Head of caudate nucleus (tissue), 42 donors: ENCODE measurements around the gene HECA.
"Not testable (repeated sequence)": the region's sequence is repeated elsewhere in the genome, so short reads cannot be mapped to it uniquely, and the experiment has no call there.

Source experiments
- DNase-seq, 42 donors: peaks; one replicate each; pipeline versions ENCODE4 v3.0.0 to v3.0.0-alpha.2; 2020 to 2021; ENCODE audit warnings: mixed read lengths in 7 of 42
- intact Hi-C: fragments of 100-400 bp; cut with DNase I; formaldehyde crosslinking; loops from one replicate; pipeline ENCODE4 v1.15.0; 2022

The HECA gene

DNA sequence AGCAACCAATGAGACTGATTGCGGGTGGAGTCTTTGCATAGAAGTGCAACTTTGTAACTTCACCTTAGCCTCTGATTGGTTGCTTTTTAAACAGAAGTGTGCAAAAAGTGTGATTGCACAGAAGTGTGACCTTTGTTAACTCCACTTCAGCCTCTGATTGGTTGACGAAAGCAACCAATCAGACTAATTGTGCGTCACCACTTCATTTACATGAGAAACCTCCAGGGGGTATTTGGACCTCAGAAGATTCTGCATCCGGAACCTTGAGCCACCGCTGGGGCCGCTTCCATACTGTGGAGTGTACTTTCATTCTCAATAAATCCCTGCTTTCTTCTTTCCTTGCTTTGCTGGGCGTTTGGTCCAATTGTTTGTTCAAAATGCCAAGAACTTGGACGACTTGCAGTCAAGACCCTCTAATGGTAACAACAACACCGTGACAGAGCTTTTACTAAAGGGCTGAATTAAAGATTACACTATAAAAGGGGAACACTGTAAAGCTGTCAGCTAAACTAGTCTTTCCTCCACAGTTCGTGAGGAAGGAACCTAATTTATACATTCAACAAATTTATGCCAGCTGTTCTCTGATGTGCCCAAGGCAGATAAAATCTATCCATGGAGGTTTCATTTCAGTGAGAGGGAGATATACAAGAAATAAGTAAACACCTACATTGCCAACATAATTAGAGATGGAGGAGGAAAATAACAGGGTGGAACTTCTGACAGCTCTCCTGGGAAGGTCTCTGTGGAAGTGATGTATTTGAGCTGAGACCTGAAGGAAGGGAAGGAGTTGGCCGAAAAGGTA lies 1.4 kb upstream of the HECA start:
- intact Hi-C loops = loop anchor here (10.0 kb wide), 1 partner anchor 241 kb away; the partner anchor contains the start of gene CITED2
- DNase-seq = peak in 2 of 42 donors; percentile 17 to 55

DNA sequence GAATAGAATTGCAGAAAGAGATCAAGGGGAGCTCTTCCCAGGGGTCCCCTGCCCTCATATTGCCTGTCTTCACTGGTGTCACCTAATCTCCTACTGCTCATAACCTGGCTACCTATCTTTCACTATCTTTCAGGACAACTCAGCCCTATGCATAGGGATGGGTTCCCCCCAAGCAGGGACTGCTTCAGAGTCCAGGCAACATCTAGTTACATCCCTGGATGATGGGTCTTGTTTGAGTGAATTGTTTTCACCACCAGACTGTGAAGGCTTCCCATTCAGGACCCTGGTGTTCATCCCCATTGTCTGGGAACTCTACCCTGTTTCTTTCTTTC lies 850 bp upstream of the HECA start:
- intact Hi-C loops = loop anchor here (10.0 kb wide), 1 partner anchor 241 kb away; the partner anchor contains the start of gene CITED2
- no peak for DNase-seq

GRCh38 chr6:139135578-139136545 lies 982 bp downstream of the HECA start:
- peak in 40 of 42 donors; percentile 40 to 83 (median 62) for DNase-seq
- intact Hi-C loops = loop anchor here (10.0 kb wide), 1 partner anchor 239 kb away; the partner anchor contains the start of gene CITED2

GRCh38 chr6:139137706-139138105 lies 2.8 kb downstream of the HECA start:
- intact Hi-C loops = loop anchor here (10.0 kb wide), 1 partner anchor 237 kb away; the partner anchor contains the start of gene CITED2

GRCh38 chr6:139140854-139141253 lies 6.0 kb downstream of the HECA start:
- DNase-seq, intact Hi-C loops: not testable (repeated sequence)

More at GRCh38 chr6:139137706-139138105, 2.8 kb downstream of the HECA start:
- DNase-seq = no peak

DNA sequence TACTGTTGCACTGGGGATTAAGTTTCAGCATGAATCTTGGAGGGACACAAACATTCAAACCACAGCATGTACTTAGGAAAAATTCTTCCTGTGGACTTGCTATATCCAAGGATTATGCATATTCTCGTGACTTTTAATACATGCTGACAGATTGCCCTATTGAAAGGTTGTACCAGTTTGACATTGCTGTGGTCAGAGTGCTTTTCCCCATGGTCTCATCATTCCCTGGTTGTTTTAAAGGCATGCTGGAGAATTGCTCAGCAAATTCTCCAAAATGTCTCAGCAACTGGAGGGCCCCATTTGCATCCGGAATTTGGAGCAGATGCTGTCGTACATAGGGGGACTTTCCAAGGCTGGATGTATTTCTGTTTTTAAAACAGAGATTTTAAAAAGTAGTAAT lies 7.4 kb downstream of the HECA start:
- DNase-seq = no peak
- intact Hi-C loops = no loop called here

DNA sequence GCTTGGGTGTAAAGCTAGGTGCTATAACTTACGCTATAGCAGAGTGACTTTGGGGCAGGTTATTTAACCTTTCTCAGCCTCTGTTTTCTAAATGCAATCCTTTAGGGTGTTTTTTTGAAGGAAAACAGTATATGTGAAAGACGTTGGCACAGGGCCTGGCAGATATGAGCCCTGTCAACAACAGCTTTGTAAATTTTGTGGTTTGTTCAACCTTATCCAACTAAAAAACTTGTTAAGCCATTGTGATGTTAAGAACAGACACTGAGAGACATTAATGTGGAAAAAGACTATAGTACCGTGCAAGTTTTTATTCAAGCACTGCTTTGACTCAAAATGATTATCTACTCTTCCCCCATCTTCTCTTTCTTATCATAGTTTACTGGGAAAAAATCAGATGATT lies 8.2 kb downstream of the HECA start:
- intact Hi-C loops = no loop called here
- no peak for DNase-seq

GRCh38 chr6:139144490-139145085 lies 9.7 kb downstream of the HECA start:
- intact Hi-C loops = no loop called here
- no peak for DNase-seq

GRCh38 chr6:139145661-139146060 lies 10.8 kb downstream of the HECA start:
- intact Hi-C loops = no loop called here

GRCh38 chr6:139146317-139146726 lies 11.4 kb downstream of the HECA start:
- DNase-seq = no peak
- intact Hi-C loops = no loop called here

More at GRCh38 chr6:139145661-139146060, 10.8 kb downstream of the HECA start:
- DNase-seq = no peak

GRCh38 chr6:139147628-139148027 lies 12.7 kb downstream of the HECA start:
- no peak for DNase-seq
- intact Hi-C loops = no loop called here

DNA sequence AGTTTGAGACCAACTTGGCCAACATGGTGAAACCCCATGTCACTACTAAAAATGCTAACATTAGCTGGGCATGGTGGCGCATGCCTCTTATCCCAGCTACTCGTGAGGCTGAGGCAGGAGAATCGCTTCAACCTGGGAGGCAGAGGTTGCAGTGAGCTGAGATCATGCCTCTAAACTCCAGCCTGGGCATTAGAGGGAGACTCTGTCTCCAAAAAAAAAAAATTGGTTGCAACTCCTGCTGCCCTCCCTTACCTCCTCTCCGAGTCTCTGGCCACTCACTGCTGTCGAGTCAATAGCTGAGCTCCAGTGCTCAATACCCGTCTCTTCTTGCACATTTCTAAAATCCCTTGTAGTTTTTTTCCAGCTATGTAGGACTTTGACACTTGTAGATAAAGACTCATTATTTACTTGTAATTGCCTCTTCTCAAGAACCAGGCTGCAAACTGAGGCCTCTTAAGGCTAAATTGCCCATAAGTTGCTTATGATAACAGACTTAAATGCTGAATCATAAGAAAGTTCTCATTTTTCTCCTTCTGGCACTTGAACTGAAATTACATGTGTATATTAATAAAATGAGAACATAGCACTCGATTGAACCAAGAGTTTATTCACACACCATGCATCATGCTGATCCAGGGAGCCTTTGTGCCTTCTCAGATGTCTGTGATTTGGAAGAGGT lies 13.8 kb downstream of the HECA start:
- intact Hi-C loops = no loop called here

GRCh38 chr6:139149383-139149782 lies 14.5 kb downstream of the HECA start:
- peak in 16 of 42 donors; percentile 14 to 66 (median 35) for DNase-seq
- intact Hi-C loops = no loop called here

More for the DNA sequence above, 13.8 kb downstream of the HECA start:
- DNase-seq = no peak

DNA sequence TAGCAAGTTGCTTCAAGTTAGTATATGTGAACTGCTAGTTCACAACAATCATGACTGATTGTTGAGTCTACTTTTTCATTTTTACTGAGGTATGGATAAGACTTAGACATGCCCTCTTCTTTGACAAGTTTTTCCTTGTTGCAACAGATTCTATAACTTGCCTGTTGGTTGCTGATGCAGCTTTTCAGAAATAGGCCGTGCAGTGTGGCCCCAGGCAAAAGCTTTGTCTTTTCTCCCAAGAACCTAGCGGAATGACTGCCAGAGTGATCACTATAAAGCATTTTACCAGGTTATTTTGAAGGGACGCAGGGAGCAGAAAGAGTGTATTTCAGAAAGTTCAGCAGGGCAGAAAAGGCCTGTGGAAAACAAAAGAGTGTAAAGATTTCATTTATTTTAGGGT lies 16.0 kb downstream of the HECA start:
- no peak for DNase-seq

GRCh38 chr6:139151425-139152087 lies 16.7 kb downstream of the HECA start:
- intact Hi-C loops = no loop called here
- DNase-seq = no peak

More for the DNA sequence above, 16.0 kb downstream of the HECA start:
- intact Hi-C loops = no loop called here

DNA sequence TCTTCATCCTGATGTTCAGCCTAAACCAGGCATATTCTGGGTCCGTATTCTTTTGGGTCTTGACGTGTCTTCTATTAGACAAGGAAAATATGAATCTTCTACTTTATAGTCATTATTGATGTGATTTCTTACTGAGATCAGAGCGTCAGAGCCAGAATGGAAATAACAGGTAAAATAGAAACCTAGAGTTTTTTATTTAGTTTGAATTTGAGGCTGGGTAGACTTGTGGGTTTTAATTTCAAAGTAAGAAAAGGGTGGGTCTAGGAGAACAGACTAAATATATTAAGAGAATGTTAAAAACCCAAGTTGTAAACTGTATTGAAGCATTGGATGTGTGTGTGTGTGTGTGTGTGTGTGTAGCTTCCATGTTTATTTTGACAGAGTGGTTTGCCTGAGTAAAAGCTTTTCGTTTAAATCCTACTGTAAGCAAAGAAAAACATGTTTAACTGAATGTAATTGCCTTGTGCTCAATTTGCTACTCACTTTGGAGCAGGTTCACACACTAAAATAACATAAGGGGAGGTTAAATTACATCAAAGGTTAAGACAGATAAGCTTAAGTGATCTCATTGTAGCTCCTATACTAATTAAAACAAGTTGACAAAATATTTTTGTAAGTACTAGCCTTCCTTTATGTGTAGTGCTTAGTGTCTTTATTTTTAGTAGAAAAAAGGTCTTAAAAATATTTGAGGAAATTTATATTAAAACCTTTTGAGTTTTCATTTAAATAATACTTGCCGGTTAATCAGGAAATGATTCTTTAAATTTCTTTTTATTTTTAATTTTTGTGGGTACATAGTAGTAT lies 17.4 kb downstream of the HECA start:
- intact Hi-C loops = no loop called here
- no peak for DNase-seq

DNA sequence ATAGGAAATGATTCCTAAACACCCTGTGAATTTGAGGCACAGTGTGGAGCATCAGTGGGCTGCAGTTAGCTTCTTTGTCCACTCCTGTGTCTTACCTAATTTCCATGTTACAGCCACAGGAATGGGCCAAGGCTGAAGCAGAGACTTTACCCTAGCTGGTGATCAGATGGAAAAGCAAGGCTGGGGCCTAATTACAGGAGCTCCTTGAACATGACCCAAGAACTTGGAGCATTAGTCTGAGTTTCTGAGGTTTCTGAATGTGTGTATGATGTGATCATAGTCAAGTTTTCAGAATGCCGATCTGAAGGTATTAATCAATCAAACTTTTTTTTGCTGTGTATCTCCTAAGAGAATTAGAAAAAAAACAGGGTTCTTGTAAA lies 18.0 kb downstream of the HECA start:
- intact Hi-C loops = no loop called here
- no peak for DNase-seq
